ENCODE data around the gene RRAS2.

RRAS2 gene

DNA sequence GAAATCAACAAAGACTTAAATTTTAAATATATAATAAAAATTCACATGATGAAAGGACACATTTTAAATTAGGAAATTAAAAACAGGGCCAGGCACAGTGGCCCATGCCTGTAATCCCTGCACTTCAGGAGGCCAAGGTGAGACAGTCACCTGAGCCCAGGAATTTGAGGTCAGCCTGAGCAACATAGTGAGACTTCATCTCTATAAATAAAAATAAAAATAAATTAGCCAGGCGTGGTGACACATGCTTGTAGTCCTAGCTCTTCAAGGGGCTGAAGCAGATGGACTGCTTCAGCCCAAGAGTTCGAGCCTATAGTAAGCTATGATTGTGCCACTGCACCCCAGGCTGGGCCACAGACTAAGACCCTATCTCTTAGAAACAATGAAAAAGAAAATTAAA lies 29.3 kb downstream of the RRAS2 start:
- no peaks in the 10 kb centered on the region for H3K4me1 ChIP-seq (ENCODE audit: control insufficient read depth, insufficient read depth, low read length)
- CTCF ChIA-PET: interaction anchor here (0.6 to 0.8 kb wide), 2 partner anchors 10 to 64 kb away, joined by 3 read pairs; no protein-coding TSS in a partner anchor
- no peak overlapping the region for H3K4me3 ChIP-seq (ENCODE audit: low read depth, low read length)
- no peaks in the 10 kb centered on the region for H3K36me3 ChIP-seq (ENCODE audit: control insufficient read depth in 2 of 2, insufficient read depth in 1 of 2, low read length in 2 of 2)
- TF ChIP-seq ZNF248 (tag by site-specific recombination; IDR thresholded peaks at IDR 0.05): no peak
- TF ChIP-seq ZNF544 (tag by site-specific recombination; IDR thresholded peaks at IDR 0.05): no peak
- no peak for TF ChIP-seq ZNF133 (tag by site-specific recombination; IDR thresholded peaks at IDR 0.05)
- TF ChIP-seq SP3 (tag by site-specific recombination; IDR thresholded peaks at IDR 0.05): no peak
- TF ChIP-seq ZBTB21 (tag by site-specific recombination; IDR thresholded peaks at IDR 0.05): no peak
- POLR2A ChIA-PET: interaction anchor here (0.6 kb wide), 1 partner anchor 126 kb away, joined by 3 read pairs; no protein-coding TSS in a partner anchor
- no peaks in the 10 kb centered on the region for H3K9me3 ChIP-seq (ENCODE audit: control insufficient read depth, insufficient read depth, low read depth, low read length)
- H3K27ac ChIP-seq (ENCODE audit: extremely low read depth, low read depth, low read length): no peak overlapping the region

DNA sequence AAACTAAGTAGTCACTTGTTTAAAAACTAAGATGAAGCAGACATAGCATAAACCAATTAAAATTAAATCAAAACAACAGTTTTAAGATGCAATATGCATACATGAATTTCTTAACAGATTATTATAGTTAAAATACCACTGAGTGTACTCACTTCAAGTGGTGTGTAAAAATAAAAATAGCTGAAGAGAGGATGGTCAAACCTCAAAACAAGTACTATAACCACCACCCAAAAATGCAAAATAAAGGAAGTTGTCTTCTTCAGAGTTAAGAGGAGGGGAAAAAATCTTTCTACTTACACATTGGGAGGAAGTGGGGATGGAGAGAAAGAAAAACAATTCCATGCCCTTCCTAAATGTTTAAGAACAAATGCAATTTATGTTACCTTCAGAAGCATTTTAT lies 31.9 kb downstream of the RRAS2 start:
- TF ChIP-seq ZNF610 (tag by site-specific recombination; IDR thresholded peaks at IDR 0.05; ENCODE audit: borderline replicate concordance) (no peak), ZNF580 (tag by site-specific recombination; IDR thresholded peaks at IDR 0.05) (no peak), ZNF146 (tag by site-specific recombination; IDR thresholded peaks at IDR 0.05) (no peak), ZSCAN18 (tag by site-specific recombination; IDR thresholded peaks at IDR 0.05) (no peak), MEIS1 (CRISPR knock-in tag; IDR thresholded peaks at IDR 0.05; ENCODE audit: borderline replicate concordance) (no peak), MZF1 (tag by site-specific recombination; IDR thresholded peaks at IDR 0.05; ENCODE audit: borderline replicate concordance) (no peak), ZNF654 (tag by site-specific recombination; IDR thresholded peaks at IDR 0.05; ENCODE audit: low read depth) (no peak), TRIM28 (IDR thresholded peaks at IDR 0.05; ENCODE audit: borderline replicate concordance, low read length) (no peak), BCL11A (tag by site-specific recombination; IDR thresholded peaks at IDR 0.05; ENCODE audit: low read depth) (no peak), ZBTB10 (tag by site-specific recombination; IDR thresholded peaks at IDR 0.05) (no peak), ZNF623 (tag by site-specific recombination; IDR thresholded peaks at IDR 0.05) (no peak), ZNF747 (tag by site-specific recombination; IDR thresholded peaks at IDR 0.05) (no peak), ZNF843 (tag by site-specific recombination; IDR thresholded peaks at IDR 0.05) (no peak), ZNF76 (tag by site-specific recombination; IDR thresholded peaks at IDR 0.05; ENCODE audit: borderline replicate concordance, low read depth) (no peak), ZBTB17 (tag by site-specific recombination; IDR thresholded peaks at IDR 0.05) (no peak)
- TF ChIP-seq, protein P1, sequence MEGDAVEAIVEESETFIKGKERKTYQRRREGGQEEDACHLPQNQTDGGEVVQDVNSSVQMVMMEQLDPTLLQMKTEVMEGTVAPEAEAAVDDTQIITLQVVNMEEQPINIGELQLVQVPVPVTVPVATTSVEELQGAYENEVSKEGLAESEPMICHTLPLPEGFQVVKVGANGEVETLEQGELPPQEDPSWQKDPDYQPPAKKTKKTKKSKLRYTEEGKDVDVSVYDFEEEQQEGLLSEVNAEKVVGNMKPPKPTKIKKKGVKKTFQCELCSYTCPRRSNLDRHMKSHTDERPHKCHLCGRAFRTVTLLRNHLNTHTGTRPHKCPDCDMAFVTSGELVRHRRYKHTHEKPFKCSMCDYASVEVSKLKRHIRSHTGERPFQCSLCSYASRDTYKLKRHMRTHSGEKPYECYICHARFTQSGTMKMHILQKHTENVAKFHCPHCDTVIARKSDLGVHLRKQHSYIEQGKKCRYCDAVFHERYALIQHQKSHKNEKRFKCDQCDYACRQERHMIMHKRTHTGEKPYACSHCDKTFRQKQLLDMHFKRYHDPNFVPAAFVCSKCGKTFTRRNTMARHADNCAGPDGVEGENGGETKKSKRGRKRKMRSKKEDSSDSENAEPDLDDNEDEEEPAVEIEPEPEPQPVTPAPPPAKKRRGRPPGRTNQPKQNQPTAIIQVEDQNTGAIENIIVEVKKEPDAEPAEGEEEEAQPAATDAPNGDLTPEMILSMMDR (tag by site-specific recombination; IDR thresholded peaks at IDR 0.05): no peak
- H3K4me1 ChIP-seq (ENCODE audit: control insufficient read depth, insufficient read depth, low read length): no peaks in the 10 kb centered on the region; the same call in 1 of the 2 replicates
- ChIA-PET POLR2A (no interaction called here), CTCF (interaction anchor here (0.6 to 0.7 kb wide), 2 partner anchors 110 to 214 kb away, joined by 3 read pairs; no protein-coding TSS in a partner anchor)
- H3K36me3 ChIP-seq (ENCODE audit: control insufficient read depth in 2 of 2, insufficient read depth in 1 of 2, low read length in 2 of 2): no peaks in the 10 kb centered on the region
- no peaks in the 10 kb centered on the region for H3K9me3 ChIP-seq (ENCODE audit: control insufficient read depth, insufficient read depth, low read depth, low read length)
- no peak overlapping the region for H3K27ac ChIP-seq (ENCODE audit: extremely low read depth, low read depth, low read length)
- no peak overlapping the region for H3K4me3 ChIP-seq (ENCODE audit: low read depth, low read length)
